ENCODE measurements around the gene SND1. TPM values are rescaled to one million over a fixed set of nuclear protein-coding genes. Genes with fewer than 3 reads are reported as not detected.

Gene SND1
- total and polyA plus RNA-seq, 2 of the 4 experiments (the other 2 are of a cell fraction): 154 to 294 TPM

DNA sequence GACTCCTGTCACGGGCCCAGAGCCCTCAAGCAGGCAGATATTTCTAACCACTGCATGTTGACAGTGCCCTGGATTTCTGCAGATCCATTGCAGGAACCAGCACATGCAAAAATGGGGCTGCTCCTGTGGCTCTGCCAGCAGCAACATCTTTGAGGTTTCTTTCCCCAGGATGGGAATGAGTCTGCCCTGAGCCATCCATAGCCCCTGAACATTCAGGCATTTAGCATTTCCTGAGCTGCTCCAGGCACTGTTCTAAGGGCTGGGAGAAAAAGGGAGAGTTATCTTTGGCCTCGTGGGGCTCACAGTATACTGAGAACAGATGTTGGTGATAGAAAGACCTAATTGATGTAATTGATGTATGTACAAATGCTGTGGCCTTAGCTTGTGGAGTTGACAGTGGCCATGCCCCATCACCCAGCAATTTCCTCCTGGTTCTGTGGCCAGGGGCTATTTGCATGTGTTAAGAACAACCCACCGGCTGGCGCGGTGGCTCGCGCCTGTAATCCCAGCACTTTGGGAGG, 445.3 kb downstream of the SND1 start:
- Histone ChIP-seq H3K27me3 (ENCODE audit: control insufficient read depth, insufficient read depth, low read length) (no peaks in the 10 kb centered on the region), H3K36me3 (ENCODE audit: control insufficient read depth, insufficient read depth, low read length) (peaks cover 32% of the 10 kb centered on the region), H3K9me1 (ENCODE audit: insufficient read depth, low read length) (peaks cover 20% of the 10 kb centered on the region), H2BK20ac (ENCODE audit: low read depth, low read length) (no peak overlapping the region), H3K14ac (replicated peaks; ENCODE audit: low read depth, low read length) (no peak overlapping the region), H2BK120ac (ENCODE audit: low read depth, low read length) (no peak overlapping the region), H2BK5ac (ENCODE audit: low read depth, low read length, poor library complexity, severe bottlenecking) (no peak overlapping the region), H4K20me1 (ENCODE audit: insufficient read depth, low read length) (peaks cover 4% of the 10 kb centered on the region; the same call in 1 of the 2 replicates), H4K8ac (ENCODE audit: low read depth in 2 of 2, low read length in 2 of 2) (no peak overlapping the region), H3K56ac (ENCODE audit: extremely low read depth, insufficient read depth, low read length) (no peak overlapping the region), H3K9ac (ENCODE audit: low read depth, low read length) (no peak overlapping the region), H2AFZ (replicated peaks; ENCODE audit: low read length, poor library complexity) (no peak overlapping the region), H2BK15ac (ENCODE audit: low read depth, low read length) (no peak overlapping the region), H3K23ac (ENCODE audit: low read depth, low read length) (no peak overlapping the region), H3K4me3 (ENCODE audit: insufficient read depth, low read depth, low read length) (no peak overlapping the region), H2AK9ac (replicated peaks; ENCODE audit: low read depth, low read length, poor library complexity) (no peak overlapping the region), H4K5ac (ENCODE audit: low read depth, low read length) (no peak overlapping the region), H2AK5ac (ENCODE audit: low read depth, low read length) (no peak overlapping the region), H3K4me1 (ENCODE audit: control insufficient read depth, insufficient read depth, low read length) (peaks cover 2% of the 10 kb centered on the region; the same call in 1 of the 2 replicates), H3K9me3 (ENCODE audit: control insufficient read depth, insufficient read depth, low read length) (no peaks in the 10 kb centered on the region), H3K79me1 (ENCODE audit: low read depth in 1 of 2, low read length in 2 of 2) (no peaks in the 10 kb centered on the region), H4K91ac (ENCODE audit: insufficient read depth, low read depth, low read length) (no peak overlapping the region), H3K18ac (ENCODE audit: low read depth, low read length) (no peak overlapping the region), H3K27ac (ENCODE audit: insufficient read depth, low read length) (no peak overlapping the region), H3K4ac (ENCODE audit: low read depth, low read length) (no peak overlapping the region), H3K4me2 (ENCODE audit: low read depth, low read length) (no peak overlapping the region)
- POLR2A ChIA-PET (ENCODE audit: unreplicated experiment): no interaction called here
- dilution Hi-C loops (cut with HindIII; ENCODE audit: low sequenced_read_pairs, unreplicated experiment): no loop called here
- in situ Hi-C loops (cut with MboI; ENCODE audit: low sequenced_read_pairs): no loop called here
- BruUV-seq (replicated peaks): no TSS peak
- ATAC-seq (ENCODE audit: low read depth) (no peak), DNase-seq (peak; percentile 38)
- intact Hi-C loops (cut with micrococcal nuclease): no loop called here
- CTCF ChIA-PET: no interaction called here
- WGBS, 2 experiments (ENCODE audit: extremely low coverage in 2 of 2, insufficient read length in 1 of 2): 30% methylated on average over 2 of the region's 7 CpGs; no CpG with 5 or more reads in 1 of the 2 experiments
- TF ChIP-seq MAFK (IDR thresholded peaks at IDR 0.05; ENCODE audit: low read depth, low read length): no peak
- no peak for TF ChIP-seq NFE2L2 (IDR thresholded peaks at IDR 0.05; ENCODE audit: low read depth, low read length)
- no peak for TF ChIP-seq RFX5 (IDR thresholded peaks at IDR 0.05; ENCODE audit: low read depth, low read length)
- TF ChIP-seq, protein P1, sequence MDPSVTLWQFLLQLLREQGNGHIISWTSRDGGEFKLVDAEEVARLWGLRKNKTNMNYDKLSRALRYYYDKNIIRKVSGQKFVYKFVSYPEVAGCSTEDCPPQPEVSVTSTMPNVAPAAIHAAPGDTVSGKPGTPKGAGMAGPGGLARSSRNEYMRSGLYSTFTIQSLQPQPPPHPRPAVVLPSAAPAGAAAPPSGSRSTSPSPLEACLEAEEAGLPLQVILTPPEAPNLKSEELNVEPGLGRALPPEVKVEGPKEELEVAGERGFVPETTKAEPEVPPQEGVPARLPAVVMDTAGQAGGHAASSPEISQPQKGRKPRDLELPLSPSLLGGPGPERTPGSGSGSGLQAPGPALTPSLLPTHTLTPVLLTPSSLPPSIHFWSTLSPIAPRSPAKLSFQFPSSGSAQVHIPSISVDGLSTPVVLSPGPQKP (IDR thresholded peaks at IDR 0.05; ENCODE audit: borderline replicate concordance, low read depth, low read length): no peak
- no peak for TF ChIP-seq MXI1 (IDR thresholded peaks at IDR 0.05; ENCODE audit: borderline replicate concordance, low read depth, low read length)
- no peak for TF ChIP-seq RAD21 (IDR thresholded peaks at IDR 0.05; ENCODE audit: low read length)
- no peak for TF ChIP-seq MAZ (IDR thresholded peaks at IDR 0.05; ENCODE audit: borderline replicate concordance, low read depth, low read length)
- TF ChIP-seq BHLHE40 (IDR thresholded peaks at IDR 0.05; ENCODE audit: low read depth, low read length): no peak
- no peak for TF ChIP-seq CHD1 (IDR thresholded peaks at IDR 0.05; ENCODE audit: low read depth, low read length)
- TF ChIP-seq POLR2A (IDR thresholded peaks at IDR 0.05; ENCODE audit: low read depth, low read length): no peak
- no peak for TF ChIP-seq CTCF (conservative IDR thresholded peaks at IDR 0.05; ENCODE audit: low read depth, low read length)
- TF ChIP-seq SMC3 (IDR thresholded peaks at IDR 0.05; ENCODE audit: low read depth, low read length): no peak
- TF ChIP-seq, protein P2, sequence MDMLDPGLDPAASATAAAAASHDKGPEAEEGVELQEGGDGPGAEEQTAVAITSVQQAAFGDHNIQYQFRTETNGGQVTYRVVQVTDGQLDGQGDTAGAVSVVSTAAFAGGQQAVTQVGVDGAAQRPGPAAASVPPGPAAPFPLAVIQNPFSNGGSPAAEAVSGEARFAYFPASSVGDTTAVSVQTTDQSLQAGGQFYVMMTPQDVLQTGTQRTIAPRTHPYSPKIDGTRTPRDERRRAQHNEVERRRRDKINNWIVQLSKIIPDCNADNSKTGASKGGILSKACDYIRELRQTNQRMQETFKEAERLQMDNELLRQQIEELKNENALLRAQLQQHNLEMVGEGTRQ (IDR thresholded peaks at IDR 0.05; ENCODE audit: low read depth, low read length): no peak
- TF ChIP-seq RCOR1 (IDR thresholded peaks at IDR 0.05; ENCODE audit: insufficient replicate concordance, low read length): no peak
- no peak for TF ChIP-seq FOS (IDR thresholded peaks at IDR 0.05; ENCODE audit: low read depth, low read length)
- no peak for TF ChIP-seq CEBPB (IDR thresholded peaks at IDR 0.05; ENCODE audit: low read depth, low read length)
